PFSK-1 (cell line): Measurements from ENCODE around the gene COA8.

Experiments
- FOXP2 ChIP-seq: optimal IDR thresholded peaks from 2 replicates; pipeline ENCODE3; 2011; ENCODE audit warnings: borderline replicate concordance, control low read depth, inconsistent platforms; ENCODE audit not compliant: insufficient read depth; ENCODE audit errors: extremely low read length, extremely low read depth
- POLR2AphosphoS5 ChIP-seq: IDR thresholded peaks from 2 replicates; pipeline ENCODE4 v1.6.1; 2012; ENCODE audit warnings: low read depth, mild to moderate bottlenecking, control low read depth, low read length, moderate library complexity
- SIN3A ChIP-seq: IDR thresholded peaks from 2 replicates; pipeline ENCODE4 v1.6.1; 2012; ENCODE audit warnings: mild to moderate bottlenecking, low read length, moderate library complexity, borderline replicate concordance; ENCODE audit not compliant: insufficient read depth

GRCh38 chr14:103520269-103520656 lies 42.5 kb upstream of the COA8 start:
- no peak for TF ChIP-seq POLR2AphosphoS5
- TF ChIP-seq FOXP2, result no peak
- no peak for TF ChIP-seq SIN3A
